Measurements from ENCODE around the gene HS3ST5. TPM values are rescaled to one million over a fixed set of nuclear protein-coding genes. Genes with fewer than 3 reads are reported as not detected.
A peak's percentile ranks its signal among the peaks of the same experiment; 100 is the strongest.

HS3ST5 gene
- total RNA-seq, 1 experiment from 2014 or later = not detected

- TF ChIP-seq ATF3 (IDR thresholded peaks at IDR 0.05) = no peak
Observed at GRCh38 chr6:114334237-114334636, 8.6 kb downstream of the HS3ST5 start (continued).

- no peaks in the 10 kb centered on the region for H3K9me2 ChIP-seq (ENCODE audit: insufficient read depth)
- ATAC-seq (0 out of 2 replicates have a peak, but pooled peaks have one; percentile 34), DNase-seq (ENCODE audit: low read depth, low spot score) (no peak)
- BruUV-seq (replicated peaks) = no TSS peak
- no peak overlapping the region for H3K4me3 ChIP-seq (replicated peaks in 1 of 2; ENCODE audit: low read depth in 1 of 2, low read length in 2 of 2)
- no peaks in the 10 kb centered on the region for H3K9me3 ChIP-seq (ENCODE audit: control insufficient read depth in 1 of 2, insufficient read depth in 1 of 2, low read depth in 1 of 2, low read length in 2 of 2)
- no peak overlapping the region for H2AFZ ChIP-seq (ENCODE audit: low read depth, low read length, poor library complexity, severe bottlenecking)
- ChIA-PET RAD21 (ENCODE audit: low non-redundant PET in 1 of 2, low total read pairs in 2 of 2, uncharacterized antibody in 2 of 2, unreplicated experiment in 2 of 2) (no interaction called here), CTCF (interaction anchor here (0.8 to 1.2 kb wide), 2 partner anchors 12 to 22 kb away, joined by 3 to 4 read pairs; no protein-coding TSS in a partner anchor), POLR2A (no interaction called here)
- TF ChIP-seq CTCF (IDR thresholded peaks at IDR 0.05 in 2 of 3, conservative IDR thresholded peaks at IDR 0.05 in 1 of 3; ENCODE audit: borderline replicate concordance in 1 of 3, insufficient read depth in 1 of 3, low read depth in 2 of 3, low read length in 2 of 3) (0 out of 6 replicates have a peak, but pooled peaks of 1 of the 3 experiments have one; percentile 13), TCF7L2 (IDR thresholded peaks at IDR 0.05; ENCODE audit: borderline replicate concordance, extremely low read depth, insufficient read depth, insufficient read length) (no peak)
- H3K4me2 ChIP-seq (ENCODE audit: low read length) = no peak overlapping the region
- H3K4me1 ChIP-seq (ENCODE audit: control insufficient read depth in 1 of 2, insufficient read depth in 2 of 2, low read length in 2 of 2) = no peaks in the 10 kb centered on the region
- no peaks in the 10 kb centered on the region for H3K79me2 ChIP-seq (ENCODE audit: insufficient read depth, low read length)
- H3K36me3 ChIP-seq (ENCODE audit: control insufficient read depth in 1 of 2, insufficient read depth in 2 of 2, low read length in 2 of 2) = no peaks in the 10 kb centered on the region
- no peak overlapping the region for H3K27ac ChIP-seq (ENCODE audit: low read depth, low read length)
- peaks cover 21% of the 10 kb centered on the region; the same call in 1 of the 2 replicates for H3K27me3 ChIP-seq (ENCODE audit: insufficient read depth, low read length)
- no peaks in the 10 kb centered on the region for H4K20me1 ChIP-seq (ENCODE audit: insufficient read depth)
- H3K9ac ChIP-seq (ENCODE audit: low read length) = no peak overlapping the region
- intact Hi-C loops (cut with micrococcal nuclease) = no loop called here
Observed at GRCh38 chr6:114327074-114327473, 15.7 kb downstream of the HS3ST5 start.

GRCh38 chr6:114323784-114324183, 19.0 kb downstream of the HS3ST5 start:
- Histone ChIP-seq H3K9ac (ENCODE audit: low read length) (no peak overlapping the region), H3K9me2 (ENCODE audit: insufficient read depth) (no peaks in the 10 kb centered on the region), H3K27me3 (ENCODE audit: insufficient read depth, low read length) (peaks cover 21% of the 10 kb centered on the region; the same call in 1 of the 2 replicates), H3K4me2 (ENCODE audit: low read length) (no peak overlapping the region), H3K36me3 (ENCODE audit: control insufficient read depth in 1 of 2, insufficient read depth in 2 of 2, low read length in 2 of 2) (no peaks in the 10 kb centered on the region), H3K4me3 (replicated peaks in 1 of 2; ENCODE audit: low read depth in 1 of 2, low read length in 2 of 2) (no peak overlapping the region), H2AFZ (ENCODE audit: low read depth, low read length, poor library complexity, severe bottlenecking) (no peak overlapping the region), H3K4me1 (ENCODE audit: control insufficient read depth in 1 of 2, insufficient read depth in 2 of 2, low read length in 2 of 2) (no peaks in the 10 kb centered on the region), H4K20me1 (ENCODE audit: insufficient read depth) (no peaks in the 10 kb centered on the region), H3K27ac (ENCODE audit: low read depth, low read length) (no peak overlapping the region), H3K79me2 (ENCODE audit: insufficient read depth, low read length) (no peaks in the 10 kb centered on the region), H3K9me3 (ENCODE audit: control insufficient read depth in 1 of 2, insufficient read depth in 1 of 2, low read depth in 1 of 2, low read length in 2 of 2) (no peaks in the 10 kb centered on the region)
- CTCF ChIA-PET = no interaction called here
- no peak for ATAC-seq
- RAD21 ChIA-PET (ENCODE audit: low non-redundant PET in 1 of 2, low total read pairs in 2 of 2, uncharacterized antibody in 2 of 2, unreplicated experiment in 2 of 2) = no interaction called here
- TF ChIP-seq ZFX (IDR thresholded peaks at IDR 0.05) = no peak
- no peak for DNase-seq (ENCODE audit: low read depth, low spot score)
- POLR2A ChIA-PET = no interaction called here
- BruUV-seq (replicated peaks) = no TSS peak
- intact Hi-C loops (cut with micrococcal nuclease) = no loop called here

Data from HCT116 (cell line).